Neural progenitor cell (in vitro differentiated cells): ENCODE measurements around the gene TMEM94.

Source experiments
- CTCF ChIP-seq: fragments of 200-600 bp; sonication (generic); IDR thresholded peaks from 2 replicates; pipeline ENCODE4 v1.5.1; 2017; ENCODE audit warnings: antibody characterized with exemption, mild to moderate bottlenecking
- EZH2 ChIP-seq: fragments of 200-600 bp; sonication (generic); IDR thresholded peaks from 2 replicates; pipeline ENCODE4 v1.6.1; 2017; ENCODE audit warnings: antibody characterized with exemption, mild to moderate bottlenecking, moderate library complexity
- EZH2phosphoT487 ChIP-seq: fragments of 200-600 bp; sonication (generic); IDR thresholded peaks from 2 replicates; pipeline ENCODE4 v1.6.1; 2017; ENCODE audit warnings: antibody characterized with exemption

GRCh38 chr17:75512926-75513640 lies 56.6 kb downstream of the TMEM94 start:
- TF ChIP-seq CTCF (no peak), EZH2 (no peak), EZH2phosphoT487 (no peak)
